Measurements from ENCODE around the gene RAB18.
A peak's percentile ranks its signal among the peaks of the same experiment; 100 is the strongest.
"Not testable (repeated sequence)": the region's sequence is repeated elsewhere in the genome, so short reads cannot be mapped to it uniquely, and the experiment has no call there.

Gene RAB18

GRCh38 chr10:27547047-27547446, 42.9 kb downstream of the RAB18 start:
- no peak for DNase-seq (ENCODE audit: low spot score)

- DNase-seq (ENCODE audit: low spot score), result no peak
Measured at GRCh38 chr10:27547482-27547881, 43.4 kb downstream of the RAB18 start.

- no peak for DNase-seq (ENCODE audit: low spot score)
Measured at GRCh38 chr10:27550823-27551222, 46.7 kb downstream of the RAB18 start.

- DNase-seq (ENCODE audit: low spot score), result peak; percentile 64
Measured at GRCh38 chr10:27558612-27559020, 54.5 kb downstream of the RAB18 start.

GRCh38 chr10:27561334-27561733, 57.2 kb downstream of the RAB18 start:
- DNase-seq (ENCODE audit: low spot score), result no peak

GRCh38 chr10:27564398-27564797, 60.3 kb downstream of the RAB18 start:
- DNase-seq (ENCODE audit: low spot score), result no peak

GRCh38 chr10:27564880-27565279, 60.8 kb downstream of the RAB18 start:
- DNase-seq (ENCODE audit: low spot score), result no peak

GRCh38 chr10:27568196-27569175, 64.4 kb downstream of the RAB18 start:
- DNase-seq (ENCODE audit: low spot score), result no peak

GRCh38 chr10:27569946-27570345, 65.8 kb downstream of the RAB18 start:
- no peak for DNase-seq (ENCODE audit: low spot score)

GRCh38 chr10:27577038-27577437, 72.9 kb downstream of the RAB18 start:
- DNase-seq (ENCODE audit: low spot score), result not testable (repeated sequence)

GRCh38 chr10:27578316-27578715, 74.2 kb downstream of the RAB18 start:
- DNase-seq (ENCODE audit: low spot score), result no peak

- DNase-seq (ENCODE audit: low spot score), result no peak
Measured at GRCh38 chr10:27581225-27581624, 77.1 kb downstream of the RAB18 start.

- no peak for DNase-seq (ENCODE audit: low spot score)
Measured at GRCh38 chr10:27584302-27584701, 80.2 kb downstream of the RAB18 start.

Data from kidney tubule cell (primary cell).